ENCODE measurements around the gene DDIAS. TPM values are rescaled to one million over a fixed set of nuclear protein-coding genes. Genes with fewer than 3 reads are reported as not detected.

The DDIAS gene
- total and polyA plus RNA-seq, 10 of the 15 experiments (the other 5 are each of a cell fraction or from before 2014, with no cell fraction given), result 6.9 to 27.8 (median 12.9) TPM

DNA sequence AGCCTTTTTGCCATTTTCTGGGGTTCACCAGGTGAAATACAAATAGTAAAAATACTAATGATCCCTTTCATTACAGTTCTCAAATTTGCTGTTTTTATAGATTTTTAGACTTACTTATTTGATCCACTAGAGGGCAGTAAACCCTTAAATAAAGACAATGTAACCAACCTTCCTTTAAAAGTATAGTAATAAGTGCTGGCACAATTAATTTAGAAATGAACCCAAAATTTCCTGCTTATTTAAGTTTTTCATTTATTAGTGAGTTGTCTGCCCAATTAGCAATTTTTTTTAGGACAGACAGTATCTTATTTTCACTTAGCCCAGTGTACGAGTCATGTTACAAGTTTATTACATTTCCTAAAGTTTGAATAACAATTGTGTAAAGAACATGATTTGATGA is 4.7 kb downstream of the DDIAS start (continued):
- TF ChIP-seq ASH2L (IDR thresholded peaks at IDR 0.05; ENCODE audit: borderline replicate concordance, low read depth) (no peak), ZZZ3 (IDR thresholded peaks at IDR 0.05; ENCODE audit: control insufficient read depth, insufficient read length, low read depth) (no peak)
- TF ChIP-seq, protein P1, sequence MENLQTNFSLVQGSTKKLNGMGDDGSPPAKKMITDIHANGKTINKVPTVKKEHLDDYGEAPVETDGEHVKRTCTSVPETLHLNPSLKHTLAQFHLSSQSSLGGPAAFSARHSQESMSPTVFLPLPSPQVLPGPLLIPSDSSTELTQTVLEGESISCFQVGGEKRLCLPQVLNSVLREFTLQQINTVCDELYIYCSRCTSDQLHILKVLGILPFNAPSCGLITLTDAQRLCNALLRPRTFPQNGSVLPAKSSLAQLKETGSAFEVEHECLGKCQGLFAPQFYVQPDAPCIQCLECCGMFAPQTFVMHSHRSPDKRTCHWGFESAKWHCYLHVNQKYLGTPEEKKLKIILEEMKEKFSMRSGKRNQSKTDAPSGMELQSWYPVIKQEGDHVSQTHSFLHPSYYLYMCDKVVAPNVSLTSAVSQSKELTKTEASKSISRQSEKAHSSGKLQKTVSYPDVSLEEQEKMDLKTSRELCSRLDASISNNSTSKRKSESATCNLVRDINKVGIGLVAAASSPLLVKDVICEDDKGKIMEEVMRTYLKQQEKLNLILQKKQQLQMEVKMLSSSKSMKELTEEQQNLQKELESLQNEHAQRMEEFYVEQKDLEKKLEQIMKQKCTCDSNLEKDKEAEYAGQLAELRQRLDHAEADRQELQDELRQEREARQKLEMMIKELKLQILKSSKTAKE (IDR thresholded peaks at IDR 0.05; ENCODE audit: low read depth, poor library complexity, severe bottlenecking), result peak; percentile 20
- TF ChIP-seq, protein P2, sequence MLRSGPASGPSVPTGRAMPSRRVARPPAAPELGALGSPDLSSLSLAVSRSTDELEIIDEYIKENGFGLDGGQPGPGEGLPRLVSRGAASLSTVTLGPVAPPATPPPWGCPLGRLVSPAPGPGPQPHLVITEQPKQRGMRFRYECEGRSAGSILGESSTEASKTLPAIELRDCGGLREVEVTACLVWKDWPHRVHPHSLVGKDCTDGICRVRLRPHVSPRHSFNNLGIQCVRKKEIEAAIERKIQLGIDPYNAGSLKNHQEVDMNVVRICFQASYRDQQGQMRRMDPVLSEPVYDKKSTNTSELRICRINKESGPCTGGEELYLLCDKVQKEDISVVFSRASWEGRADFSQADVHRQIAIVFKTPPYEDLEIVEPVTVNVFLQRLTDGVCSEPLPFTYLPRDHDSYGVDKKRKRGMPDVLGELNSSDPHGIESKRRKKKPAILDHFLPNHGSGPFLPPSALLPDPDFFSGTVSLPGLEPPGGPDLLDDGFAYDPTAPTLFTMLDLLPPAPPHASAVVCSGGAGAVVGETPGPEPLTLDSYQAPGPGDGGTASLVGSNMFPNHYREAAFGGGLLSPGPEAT (IDR thresholded peaks at IDR 0.05; ENCODE audit: low read depth), result 0 out of 2 replicates have a peak, but pooled peaks have one; percentile 9

DNA sequence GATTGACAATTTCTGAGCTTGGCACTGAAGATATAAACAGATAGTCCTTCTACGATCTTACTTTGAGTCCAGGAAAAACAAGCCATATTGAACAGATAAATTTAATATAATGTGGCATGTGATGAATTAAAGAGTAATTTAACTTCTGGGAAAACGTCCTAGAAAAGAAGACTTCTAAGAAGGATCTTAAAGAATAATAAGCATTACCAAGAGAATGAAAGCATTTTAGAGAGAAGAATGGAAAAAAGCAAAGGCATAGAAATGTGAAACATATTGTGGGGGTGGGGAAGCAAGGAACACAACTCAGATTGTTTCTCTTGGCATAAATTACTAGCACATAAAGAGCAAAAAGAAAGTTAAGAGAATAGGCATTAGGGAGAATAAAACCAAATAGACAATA is 5.4 kb downstream of the DDIAS start:
- no peak for FAIRE-seq
- TF ChIP-seq IRF4 (IDR thresholded peaks at IDR 0.05; ENCODE audit: low read depth, low read length) (no peak), TBL1XR1 (IDR thresholded peaks at IDR 0.05; ENCODE audit: low read depth, low read length) (no peak), EZH2 (IDR thresholded peaks at IDR 0.05; ENCODE audit: borderline replicate concordance, control insufficient read depth, low read depth, low read length) (no peak), SPI1 (IDR thresholded peaks at IDR 0.05; ENCODE audit: borderline replicate concordance, insufficient read depth, low read depth, low read length) (no peak), BRCA1 (IDR thresholded peaks at IDR 0.05; ENCODE audit: low read depth, low read length) (no peak), NRF1 (conservative IDR thresholded peaks at IDR 0.05; ENCODE audit: low read depth, low read length) (no peak), TCF12 (IDR thresholded peaks at IDR 0.05; ENCODE audit: low read depth, low read length) (no peak), JUNB (IDR thresholded peaks at IDR 0.05) (no peak)
- TF ChIP-seq, protein P3, sequence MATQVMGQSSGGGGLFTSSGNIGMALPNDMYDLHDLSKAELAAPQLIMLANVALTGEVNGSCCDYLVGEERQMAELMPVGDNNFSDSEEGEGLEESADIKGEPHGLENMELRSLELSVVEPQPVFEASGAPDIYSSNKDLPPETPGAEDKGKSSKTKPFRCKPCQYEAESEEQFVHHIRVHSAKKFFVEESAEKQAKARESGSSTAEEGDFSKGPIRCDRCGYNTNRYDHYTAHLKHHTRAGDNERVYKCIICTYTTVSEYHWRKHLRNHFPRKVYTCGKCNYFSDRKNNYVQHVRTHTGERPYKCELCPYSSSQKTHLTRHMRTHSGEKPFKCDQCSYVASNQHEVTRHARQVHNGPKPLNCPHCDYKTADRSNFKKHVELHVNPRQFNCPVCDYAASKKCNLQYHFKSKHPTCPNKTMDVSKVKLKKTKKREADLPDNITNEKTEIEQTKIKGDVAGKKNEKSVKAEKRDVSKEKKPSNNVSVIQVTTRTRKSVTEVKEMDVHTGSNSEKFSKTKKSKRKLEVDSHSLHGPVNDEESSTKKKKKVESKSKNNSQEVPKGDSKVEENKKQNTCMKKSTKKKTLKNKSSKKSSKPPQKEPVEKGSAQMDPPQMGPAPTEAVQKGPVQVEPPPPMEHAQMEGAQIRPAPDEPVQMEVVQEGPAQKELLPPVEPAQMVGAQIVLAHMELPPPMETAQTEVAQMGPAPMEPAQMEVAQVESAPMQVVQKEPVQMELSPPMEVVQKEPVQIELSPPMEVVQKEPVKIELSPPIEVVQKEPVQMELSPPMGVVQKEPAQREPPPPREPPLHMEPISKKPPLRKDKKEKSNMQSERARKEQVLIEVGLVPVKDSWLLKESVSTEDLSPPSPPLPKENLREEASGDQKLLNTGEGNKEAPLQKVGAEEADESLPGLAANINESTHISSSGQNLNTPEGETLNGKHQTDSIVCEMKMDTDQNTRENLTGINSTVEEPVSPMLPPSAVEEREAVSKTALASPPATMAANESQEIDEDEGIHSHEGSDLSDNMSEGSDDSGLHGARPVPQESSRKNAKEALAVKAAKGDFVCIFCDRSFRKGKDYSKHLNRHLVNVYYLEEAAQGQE (IDR thresholded peaks at IDR 0.05; ENCODE audit: low read depth, low read length), result no peak

More for the DNA sequence above, 5.4 kb downstream of the DDIAS start:
- H3K27ac ChIP-seq (ENCODE audit: control insufficient read depth, insufficient read depth), result peak overlapping the region; percentile 49; the same call in 1 of the 2 replicates
- no peaks in the 10 kb centered on the region for H3K36me3 ChIP-seq (ENCODE audit: control insufficient read depth in 2 of 2, insufficient read depth in 2 of 2, low read length in 1 of 2)
- peak overlapping the region; percentile 12 for H2AFZ ChIP-seq (ENCODE audit: control insufficient read depth, low read depth, low read length)
- CTCF ChIA-PET, result interaction anchor here (0.7 to 8.7 kb wide), 14 partner anchors 12 to 909 kb away, joined by 3 to 87 read pairs (median 3); no protein-coding TSS in a partner anchor
- intact Hi-C loops (cut with micrococcal nuclease; ENCODE audit: unreplicated experiment), result loop anchor here (1.0 to 5.0 kb wide), 4 partner anchors 20 to 915 kb away; no protein-coding TSS in a partner anchor
- H3K4me3 ChIP-seq, result 0 out of 2 replicates have a peak overlapping the region, but pooled peaks have one; percentile 24
- 0 out of 2 replicates have a peak overlapping the region, but pooled peaks have one; percentile 24 for H3K9ac ChIP-seq (ENCODE audit: control insufficient read depth, insufficient read depth, low read length)
- no peaks in the 10 kb centered on the region for H4K20me1 ChIP-seq (ENCODE audit: control insufficient read depth, insufficient read depth)
- RAD21 ChIA-PET (ENCODE audit: unreplicated experiment), result interaction anchor here (0.8 to 3.2 kb wide), 16 partner anchors 14 to 351 kb away, joined by 3 to 20 read pairs (median 4); no protein-coding TSS in a partner anchor
- peak overlapping the region; percentile 46 for H3K4me2 ChIP-seq (ENCODE audit: control insufficient read depth, insufficient read depth)
- in situ Hi-C loops (cut with MboI), result loop anchor here (10.0 kb wide), 2 partner anchors 168 to 378 kb away; partner anchors contain the start of genes CCDC90B and RAB30
- WGBS (ENCODE audit: insufficient coverage, insufficient replicate concordance, low lambda C conversion rate, missing lambda C conversion rate), result 29% methylated on average over 2 of the region's 2 CpGs
- no peaks in the 10 kb centered on the region for H3K27me3 ChIP-seq (replicated peaks in 1 of 2; ENCODE audit: control insufficient read depth in 2 of 2, insufficient read depth in 2 of 2, low read length in 1 of 2)
- DNase-seq (ENCODE audit: low read depth, low spot score) (no peak), ATAC-seq (no peak)
- SMC1A ChIA-PET (ENCODE audit: uncharacterized antibody, unreplicated experiment), result interaction anchor here (0.7 to 4.5 kb wide), 14 partner anchors 11 to 817 kb away, joined by 3 to 50 read pairs (median 4); no protein-coding TSS in a partner anchor
- BruUV-seq (replicated peaks), result no TSS peak
- H3K9me3 ChIP-seq (replicated peaks; ENCODE audit: control insufficient read depth, insufficient read depth, low read length), result peaks cover 4% of the 10 kb centered on the region; the same call in 1 of the 3 replicates
- H3K4me1 ChIP-seq (ENCODE audit: control insufficient read depth, insufficient read depth, low read length), result peaks cover 15% of the 10 kb centered on the region; the same call in 1 of the 2 replicates
- POLR2A ChIA-PET, result no interaction called here
- peaks cover 39% of the 10 kb centered on the region for H3K79me2 ChIP-seq (ENCODE audit: control insufficient read depth, insufficient read depth, low read length)
